ENCODE measurements around the gene CEPT1. TPM values are rescaled to one million over a fixed set of nuclear protein-coding genes. Genes with fewer than 3 reads are reported as not detected.

The CEPT1 gene
- total RNA-seq, 1 experiment from 2014 or later: 33.0 TPM

DNA sequence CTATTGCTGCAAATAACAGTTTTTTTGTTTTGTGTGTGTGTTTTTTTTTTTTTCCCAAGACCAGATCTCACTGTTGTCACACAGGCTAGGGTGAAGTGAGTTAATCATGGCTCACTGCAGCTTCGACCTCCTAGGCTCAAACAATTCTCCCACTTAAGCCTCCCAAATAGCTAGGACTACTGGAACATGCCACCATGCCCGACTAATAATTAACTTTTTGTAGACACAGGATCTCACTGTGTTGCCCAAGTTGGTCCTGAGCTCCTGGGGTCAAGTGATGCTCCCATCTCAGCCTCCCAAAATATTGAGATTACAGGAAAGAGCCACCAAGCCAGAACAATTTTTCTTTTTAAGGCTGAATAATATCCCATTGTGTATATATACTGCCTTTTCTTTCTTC, 35.0 kb upstream of the CEPT1 start:
- Mint-ChIP-seq H3K36me3 (ENCODE audit: insufficient read depth in 1 of 3, low read depth in 3 of 3) (peaks cover 14 to 27% (median 19%) of the 10 kb centered on the region in 3 experiments), H3K4me3 (no peak overlapping the region), H3K27ac (no peak overlapping the region), H3K27me3 (ENCODE audit: low read depth) (peaks cover 2% of the 10 kb centered on the region; the same call in 1 of the 2 replicates), H3K9me3 (peaks cover 52 to 63% of the 10 kb centered on the region in 2 experiments), H3K4me1 (no peaks in the 10 kb centered on the region)
- H3K4me2 ChIP-seq (ENCODE audit: insufficient read depth, insufficient read length, low read length): no peak overlapping the region
- no peak overlapping the region for H3K56ac ChIP-seq (ENCODE audit: insufficient read length, low read depth, low read length)
- no peak overlapping the region for H3K14ac ChIP-seq (ENCODE audit: insufficient read depth, low read length)
- no peak overlapping the region for H4K5ac ChIP-seq (ENCODE audit: insufficient read length, low read depth, low read length)
- TF ChIP-seq, protein P1, sequence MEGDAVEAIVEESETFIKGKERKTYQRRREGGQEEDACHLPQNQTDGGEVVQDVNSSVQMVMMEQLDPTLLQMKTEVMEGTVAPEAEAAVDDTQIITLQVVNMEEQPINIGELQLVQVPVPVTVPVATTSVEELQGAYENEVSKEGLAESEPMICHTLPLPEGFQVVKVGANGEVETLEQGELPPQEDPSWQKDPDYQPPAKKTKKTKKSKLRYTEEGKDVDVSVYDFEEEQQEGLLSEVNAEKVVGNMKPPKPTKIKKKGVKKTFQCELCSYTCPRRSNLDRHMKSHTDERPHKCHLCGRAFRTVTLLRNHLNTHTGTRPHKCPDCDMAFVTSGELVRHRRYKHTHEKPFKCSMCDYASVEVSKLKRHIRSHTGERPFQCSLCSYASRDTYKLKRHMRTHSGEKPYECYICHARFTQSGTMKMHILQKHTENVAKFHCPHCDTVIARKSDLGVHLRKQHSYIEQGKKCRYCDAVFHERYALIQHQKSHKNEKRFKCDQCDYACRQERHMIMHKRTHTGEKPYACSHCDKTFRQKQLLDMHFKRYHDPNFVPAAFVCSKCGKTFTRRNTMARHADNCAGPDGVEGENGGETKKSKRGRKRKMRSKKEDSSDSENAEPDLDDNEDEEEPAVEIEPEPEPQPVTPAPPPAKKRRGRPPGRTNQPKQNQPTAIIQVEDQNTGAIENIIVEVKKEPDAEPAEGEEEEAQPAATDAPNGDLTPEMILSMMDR (conservative IDR thresholded peaks at IDR 0.05): no peak
- no peaks in the 10 kb centered on the region for H3K79me1 ChIP-seq (ENCODE audit: insufficient read depth, low read depth, low read length, poor library complexity, severe bottlenecking)
- no peaks in the 10 kb centered on the region; the same call in 1 of the 2 replicates for H3K79me2 ChIP-seq (ENCODE audit: insufficient read depth, low read length)
- no CpG with 5 or more reads among the region's 2 CpGs for WGBS (ENCODE audit: extremely low coverage, insufficient read length, low lambda C conversion rate)
- no peak overlapping the region for H2BK5ac ChIP-seq (ENCODE audit: insufficient read length, low read length)
- peaks cover 6% of the 10 kb centered on the region for H3K9me3 ChIP-seq (ENCODE audit: control insufficient read depth, low read depth, low read length)
- no peak overlapping the region for H3K27ac ChIP-seq (ENCODE audit: insufficient read length, low read depth, low read length)
- H3K23me2 ChIP-seq (ENCODE audit: insufficient read length, low read depth, low read length, poor library complexity, severe bottlenecking): no peaks in the 10 kb centered on the region
- no peak overlapping the region for H3K18ac ChIP-seq (ENCODE audit: insufficient read length, low read depth, low read length)
- H3K4me1 ChIP-seq (ENCODE audit: insufficient read depth, low read length): no peaks in the 10 kb centered on the region
- no peak overlapping the region for H2AK5ac ChIP-seq (ENCODE audit: insufficient read length, low read length)
- no peak overlapping the region for H3T11ph ChIP-seq (ENCODE audit: low read length)
- no peak overlapping the region for H3K23ac ChIP-seq (ENCODE audit: insufficient read length, low read depth, low read length)
- H2BK15ac ChIP-seq (ENCODE audit: low read depth, low read length): no peak overlapping the region
- H4K20me1 ChIP-seq (ENCODE audit: control insufficient read depth, insufficient read depth, insufficient read length): no peaks in the 10 kb centered on the region
- no peak overlapping the region for H2BK12ac ChIP-seq (ENCODE audit: insufficient read length, low read depth, low read length)
- no peak overlapping the region for H2BK120ac ChIP-seq (ENCODE audit: low read depth, low read length, poor library complexity, severe bottlenecking)
- H2BK20ac ChIP-seq (ENCODE audit: low read depth, low read length, poor library complexity, severe bottlenecking): no peak overlapping the region
- no peak overlapping the region for H3K4ac ChIP-seq (ENCODE audit: low read depth, low read length)
- no peak overlapping the region for H3K9ac ChIP-seq (ENCODE audit: extremely low read depth, insufficient read length, low read length)
- no peak overlapping the region for H4K8ac ChIP-seq (replicated peaks; ENCODE audit: insufficient read length, low read depth, low read length)
- no peak for DNase-seq
- no peak overlapping the region for H2AFZ ChIP-seq (ENCODE audit: low read length)
- H4K91ac ChIP-seq (ENCODE audit: insufficient read length, low read depth, low read length): no peak overlapping the region
- no peaks in the 10 kb centered on the region for H3K27me3 ChIP-seq (ENCODE audit: insufficient read depth, low read length)

All from H9 (cell line).